Neural cell (in vitro differentiated cells): Measurements from ENCODE around the gene ADCK2. TPM values are rescaled to one million over a fixed set of nuclear protein-coding genes. Genes with fewer than 3 reads are reported as not detected.

Experiments
- H2AFZ ChIP-seq: fragments of 200-600, 300-800 bp; sonication (generic), shearing (Covaris generic); 2 replicates; pipeline ENCODE4 v1.6.0; 2014; ENCODE audit warnings: low read depth, mild to moderate bottlenecking, antibody characterized with exemption, low read length, moderate library complexity
- H3F3A ChIP-seq: fragments of 200-600 bp; shearing (Covaris generic); 2 replicates; pipeline ENCODE4 v1.6.1; 2016; ENCODE audit warnings: mild to moderate bottlenecking, moderate library complexity, mixed read lengths, antibody characterized with exemption, low read length; ENCODE audit not compliant: insufficient read depth, poor library complexity, severe bottlenecking
- H3K27ac ChIP-seq: fragments of 200-600, 300-800 bp; sonication (generic), shearing (Covaris generic); 2 replicates; pipeline ENCODE4 v1.5.1; 2014; ENCODE audit warnings: mild to moderate bottlenecking, low read length, moderate library complexity
- H3K27me3 ChIP-seq: fragments of 300-800, 200-600 bp; sonication (generic), shearing (Covaris generic); 2 replicates; pipeline ENCODE4 v1.6.0; 2014; ENCODE audit warnings: mild to moderate bottlenecking, low read depth, low read length, moderate library complexity; ENCODE audit not compliant: insufficient read depth
- H3K36me3 ChIP-seq: fragments of 300-800, 200-600 bp; sonication (generic), shearing (Covaris generic); 2 replicates; pipeline ENCODE4 v1.5.1; 2014; ENCODE audit warnings: mild to moderate bottlenecking, antibody characterized with exemption, low read length, moderate library complexity; ENCODE audit not compliant: insufficient read depth
- H3K4me2 ChIP-seq: fragments of 300-800, 200-600 bp; sonication (generic), shearing (Covaris generic); 2 replicates; pipeline ENCODE4 v1.6.0; 2014; ENCODE audit warnings: mild to moderate bottlenecking, low read length
- H3K4me3 ChIP-seq: fragments of 300-800, 200-600 bp; sonication (generic), shearing (Covaris generic); 2 replicates; pipeline ENCODE4 v1.5.1; 2014; ENCODE audit warnings: mild to moderate bottlenecking, low read length, moderate library complexity
- H3K79me2 ChIP-seq: fragments of 200-600 bp; shearing (Covaris generic); replicated peaks from 2 replicates; pipeline ENCODE4 v1.6.0; 2014; ENCODE audit warnings: mild to moderate bottlenecking, low read length, moderate library complexity; ENCODE audit not compliant: insufficient read depth
- H3K9ac ChIP-seq: fragments of 300-800, 200-600 bp; sonication (generic), shearing (Covaris generic); 2 replicates; pipeline ENCODE4 v1.6.1; 2016; ENCODE audit warnings: mild to moderate bottlenecking, low read length, mixed read lengths
- H3K9me2 ChIP-seq: fragments of 200-600 bp; shearing (Covaris generic); 2 replicates; pipeline ENCODE4 v1.6.1; 2016; ENCODE audit warnings: mild to moderate bottlenecking, low read length, mixed read lengths; ENCODE audit not compliant: insufficient read depth
- H3K9me3 ChIP-seq: fragments of 200-600, 300-800 bp; sonication (generic), shearing (Covaris generic); 2 replicates; pipeline ENCODE4 v1.6.1; 2016; ENCODE audit warnings: mild to moderate bottlenecking, mixed run types, low read length, moderate library complexity, mixed read lengths
- H4K20me1 ChIP-seq: fragments of 200-600 bp; shearing (Covaris generic); 2 replicates; pipeline ENCODE4 v1.6.1; 2016; ENCODE audit warnings: mild to moderate bottlenecking, mixed run types; ENCODE audit not compliant: insufficient read depth
- CTCF ChIP-seq: fragments of 450-650 bp; IDR thresholded peaks from 2 replicates; pipeline ENCODE4 v1.5.1; 2014; ENCODE audit warnings: antibody characterized with exemption, mild to moderate bottlenecking, moderate library complexity; ENCODE audit not compliant: poor library complexity, severe bottlenecking
- EP300 ChIP-seq: fragments of 450-650 bp; conservative IDR thresholded peaks from 2 replicates; pipeline ENCODE4 v1.6.1; 2014; ENCODE audit warnings: antibody characterized with exemption, mild to moderate bottlenecking, moderate library complexity; ENCODE audit not compliant: poor library complexity, severe bottlenecking
- EZH2 ChIP-seq: fragments of 200-600, 300-800 bp; shearing (Covaris generic), sonication (generic); IDR thresholded peaks from 2 replicates; pipeline ENCODE4 v1.6.1; 2014; ENCODE audit warnings: antibody characterized with exemption, low read length, borderline replicate concordance, mild to moderate bottlenecking; ENCODE audit not compliant: insufficient read depth, poor library complexity, severe bottlenecking
- MXI1 ChIP-seq: fragments of 450-650 bp; conservative IDR thresholded peaks from 2 replicates; pipeline ENCODE4 v1.6.1; 2014; ENCODE audit warnings: antibody characterized with exemption, mild to moderate bottlenecking; ENCODE audit not compliant: poor library complexity, severe bottlenecking
- POLR2AphosphoS5 ChIP-seq: IDR thresholded peaks from 2 replicates; pipeline ENCODE4 v1.6.1; 2012
- RAD21 ChIP-seq: fragments of 450-650 bp; conservative IDR thresholded peaks from 2 replicates; pipeline ENCODE4 v1.6.1; 2014; ENCODE audit warnings: antibody characterized with exemption, mild to moderate bottlenecking, moderate library complexity
- REST ChIP-seq: IDR thresholded peaks from 2 replicates; pipeline ENCODE4 v1.6.1; 2012; ENCODE audit warnings: borderline replicate concordance
- SMC3 ChIP-seq: fragments of 450-650 bp; conservative IDR thresholded peaks from 2 replicates; pipeline ENCODE4 v1.6.1; 2014; ENCODE audit warnings: antibody characterized with exemption, mild to moderate bottlenecking, moderate library complexity; ENCODE audit not compliant: poor library complexity
- TAF1 ChIP-seq: IDR thresholded peaks from 2 replicates; pipeline ENCODE4 v1.6.1; 2012; ENCODE audit warnings: low read depth
- polyA plus RNA-seq: library from polyadenylated mRNA; depleted of rRNA; stranded (reverse); fragments of >200 nt; gene quantifications from 2 replicates; pipeline ENCODE4 v1.2.3, GENCODE V29; 2014

ADCK2 gene
- polyA plus RNA-seq, 1 donor from 2014 or later = 20.2 TPM

DNA sequence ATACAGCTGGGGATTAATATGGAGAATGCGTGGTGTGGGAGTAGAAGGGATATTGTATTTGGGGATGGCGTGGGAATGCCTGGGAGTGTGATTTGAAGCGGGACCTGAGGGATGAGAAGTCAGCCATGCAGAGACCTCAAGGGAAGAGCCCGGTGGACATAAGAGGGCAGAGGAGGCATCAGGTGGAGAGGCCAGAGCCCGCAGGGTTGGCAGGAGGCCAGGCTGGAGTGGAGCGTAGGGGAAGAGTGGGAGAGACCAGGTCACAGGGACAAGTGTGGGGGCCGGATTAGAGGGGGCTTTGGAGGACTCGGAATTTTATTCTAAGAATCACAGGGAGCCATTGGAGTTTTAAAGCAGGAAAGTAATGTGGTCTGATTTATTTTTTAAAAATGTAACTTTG, 25.7 kb downstream of the ADCK2 start:
- H3K79me2 ChIP-seq = peaks cover 22% of the 10 kb centered on the region
- H3K4me3 ChIP-seq = peak overlapping the region; percentile 89
- TF ChIP-seq POLR2AphosphoS5 (no peak), EP300 (no peak), CTCF (no peak), MXI1 (no peak), EZH2 (no peak), TAF1 (no peak), SMC3 (no peak), REST (no peak), RAD21 (no peak)
- no peak overlapping the region for H3K4me2 ChIP-seq
- H2AFZ ChIP-seq = no peak overlapping the region
- H3K9ac ChIP-seq = no peak overlapping the region
- H3K36me3 ChIP-seq = no peaks in the 10 kb centered on the region
- H3K27me3 ChIP-seq = no peaks in the 10 kb centered on the region
- H3K9me2 ChIP-seq = no peaks in the 10 kb centered on the region
- no peaks in the 10 kb centered on the region for H3K9me3 ChIP-seq
- H3K27ac ChIP-seq = no peak overlapping the region
- no peaks in the 10 kb centered on the region for H3F3A ChIP-seq
- H4K20me1 ChIP-seq = no peaks in the 10 kb centered on the region

- no peak for TF ChIP-seq EZH2
- no peak for TF ChIP-seq CTCF
- TF ChIP-seq POLR2AphosphoS5 = no peak
- no peak for TF ChIP-seq RAD21
- TF ChIP-seq SMC3 = no peak
- TF ChIP-seq EP300 = no peak
- TF ChIP-seq TAF1 = no peak
- TF ChIP-seq MXI1 = no peak
- TF ChIP-seq REST = no peak
- Histone ChIP-seq H3K4me3 (no peak overlapping the region), H3F3A (no peaks in the 10 kb centered on the region), H3K9me2 (no peaks in the 10 kb centered on the region), H3K36me3 (no peaks in the 10 kb centered on the region), H3K27me3 (no peaks in the 10 kb centered on the region), H2AFZ (no peak overlapping the region), H3K4me2 (no peak overlapping the region), H3K79me2 (peaks cover 22% of the 10 kb centered on the region), H3K27ac (no peak overlapping the region), H3K9me3 (no peaks in the 10 kb centered on the region), H4K20me1 (no peaks in the 10 kb centered on the region), H3K9ac (no peak overlapping the region)
These were observed 30.0 kb downstream of the ADCK2 start for GRCh38 chr7:140702774-140703173.
